Thoracic aorta (tissue), 2 donors: ENCODE measurements around the gene EMB. TPM values are rescaled to one million over a fixed set of nuclear protein-coding genes. Genes with fewer than 3 reads are reported as not detected.
"Not testable (repeated sequence)": the region's sequence is repeated elsewhere in the genome, so short reads cannot be mapped to it uniquely, and the experiment has no call there.

Experiments used
- ATAC-seq: fragments of 150-250 bp; one replicate; pipeline ENCODE4 v1.8.0; 2017; ENCODE audit warnings: low read depth; ENCODE audit not compliant: insufficient number of reproducible peaks, low FRiP score
- DNase-seq: peaks from one replicate; pipeline ENCODE4 v3.0.0-alpha.2; 2020; ENCODE audit warnings: low spot score
- H3K27ac ChIP-seq, 2 donors: fragments of 200-600 bp; sonication (generic); 1 replicate in 1 of 2; 2 replicates in 1 of 2; pipeline ENCODE4 v1.5.1; 2016; ENCODE audit warnings: mild to moderate bottlenecking in 2 of 2, moderate library complexity in 2 of 2
- H3K27me3 ChIP-seq: fragments of 200-600 bp; sonication (generic); replicated peaks from 2 replicates; pipeline ENCODE4 v1.6.0; 2016; ENCODE audit warnings: mild to moderate bottlenecking; ENCODE audit not compliant: insufficient read depth
- H3K36me3 ChIP-seq: fragments of 200-600 bp; sonication (generic); one replicate; pipeline ENCODE4 v1.5.1; 2016
- H3K4me1 ChIP-seq, 2 donors: fragments of 200-600 bp; sonication (generic); 1 replicate in 1 of 2; 2 replicates in 1 of 2; pipeline versions ENCODE4 v1.5.1 to v1.6.0; 2016; ENCODE audit warnings: low read depth in 2 of 2, mild to moderate bottlenecking in 1 of 2; ENCODE audit not compliant: control insufficient read depth in 1 of 2
- H3K4me3 ChIP-seq: fragments of 200-600 bp; sonication (generic); 2 replicates; pipeline ENCODE4 v1.5.1; 2016; ENCODE audit warnings: mild to moderate bottlenecking
- H3K9me3 ChIP-seq: fragments of 200-600 bp; sonication (generic); 2 replicates; pipeline ENCODE4 v1.5.1; 2016
- total RNA-seq, 2 donors: library from RNA; depleted of rRNA; stranded (reverse); fragments of >200 nt; gene quantifications; one replicate each; pipeline versions ENCODE4 v1.1.0 to v1.2.3, GENCODE V29; 2016
- TF ChIP-seq, protein P1 (sequence below): fragments of 200-600 bp; sonication (generic); IDR thresholded peaks from one replicate; pipeline ENCODE4 v1.5.1; 2019; ENCODE audit warnings: antibody characterized with exemption

Gene EMB, protein sequence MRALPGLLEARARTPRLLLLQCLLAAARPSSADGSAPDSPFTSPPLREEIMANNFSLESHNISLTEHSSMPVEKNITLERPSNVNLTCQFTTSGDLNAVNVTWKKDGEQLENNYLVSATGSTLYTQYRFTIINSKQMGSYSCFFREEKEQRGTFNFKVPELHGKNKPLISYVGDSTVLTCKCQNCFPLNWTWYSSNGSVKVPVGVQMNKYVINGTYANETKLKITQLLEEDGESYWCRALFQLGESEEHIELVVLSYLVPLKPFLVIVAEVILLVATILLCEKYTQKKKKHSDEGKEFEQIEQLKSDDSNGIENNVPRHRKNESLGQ
- 10 to 100 TPM; 20.8 to 23.1 TPM for total RNA-seq

DNA sequence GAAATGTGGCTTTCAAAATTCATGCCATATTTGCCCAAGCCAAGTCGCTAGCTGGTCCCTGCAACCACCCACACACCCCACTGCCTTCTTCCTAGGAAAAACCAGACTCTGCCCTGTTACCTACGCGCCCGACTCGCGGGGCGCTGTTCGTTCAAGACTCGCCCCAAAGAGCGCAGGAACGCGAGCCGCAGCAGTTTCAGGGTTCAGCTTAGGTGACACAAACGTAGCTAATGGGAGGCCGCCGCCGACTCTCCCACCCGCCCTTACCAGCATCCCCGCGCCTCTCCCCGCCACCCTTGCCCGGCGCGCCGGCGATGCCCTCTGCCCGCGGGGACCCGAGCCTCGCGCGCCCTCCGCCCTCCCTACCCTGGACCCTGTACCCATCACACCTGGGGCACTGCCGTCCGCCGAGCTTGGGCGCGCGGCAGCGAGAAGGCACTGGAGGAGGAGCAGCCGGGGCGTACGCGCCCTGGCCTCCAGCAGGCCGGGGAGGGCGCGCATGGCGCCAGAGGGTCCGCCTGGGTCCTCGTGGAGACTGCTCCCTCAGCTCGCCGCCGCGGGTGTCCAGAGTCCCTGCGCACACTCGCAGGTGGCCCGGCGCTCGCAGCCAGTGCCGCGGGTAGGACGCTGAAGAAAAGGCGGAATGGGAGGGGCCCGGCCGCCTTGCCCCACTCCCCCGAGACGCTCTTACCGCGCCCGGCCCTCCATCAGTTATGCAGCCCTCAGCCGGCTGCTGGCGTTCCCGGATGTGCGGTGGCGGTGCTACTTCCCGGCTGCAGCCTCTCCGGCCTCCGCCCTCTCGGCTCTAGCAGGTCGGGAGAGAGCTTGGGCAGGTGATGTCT is at the start of gene EMB:
TSS of gene EMB (minus strand) at position 638 of the 842 bp plus-strand sequence. CDS start at position 501, 137 bp downstream.
- H3K36me3 ChIP-seq, result no peaks in the 10 kb centered on the region
- peak within 1 kb of the TSS; percentile 76 for H3K4me3 ChIP-seq
- TF ChIP-seq, protein P1, sequence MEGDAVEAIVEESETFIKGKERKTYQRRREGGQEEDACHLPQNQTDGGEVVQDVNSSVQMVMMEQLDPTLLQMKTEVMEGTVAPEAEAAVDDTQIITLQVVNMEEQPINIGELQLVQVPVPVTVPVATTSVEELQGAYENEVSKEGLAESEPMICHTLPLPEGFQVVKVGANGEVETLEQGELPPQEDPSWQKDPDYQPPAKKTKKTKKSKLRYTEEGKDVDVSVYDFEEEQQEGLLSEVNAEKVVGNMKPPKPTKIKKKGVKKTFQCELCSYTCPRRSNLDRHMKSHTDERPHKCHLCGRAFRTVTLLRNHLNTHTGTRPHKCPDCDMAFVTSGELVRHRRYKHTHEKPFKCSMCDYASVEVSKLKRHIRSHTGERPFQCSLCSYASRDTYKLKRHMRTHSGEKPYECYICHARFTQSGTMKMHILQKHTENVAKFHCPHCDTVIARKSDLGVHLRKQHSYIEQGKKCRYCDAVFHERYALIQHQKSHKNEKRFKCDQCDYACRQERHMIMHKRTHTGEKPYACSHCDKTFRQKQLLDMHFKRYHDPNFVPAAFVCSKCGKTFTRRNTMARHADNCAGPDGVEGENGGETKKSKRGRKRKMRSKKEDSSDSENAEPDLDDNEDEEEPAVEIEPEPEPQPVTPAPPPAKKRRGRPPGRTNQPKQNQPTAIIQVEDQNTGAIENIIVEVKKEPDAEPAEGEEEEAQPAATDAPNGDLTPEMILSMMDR, result no peak
- no peaks in the 10 kb centered on the region for H3K9me3 ChIP-seq
- ATAC-seq (no peak), DNase-seq (no peak)
- H3K27ac ChIP-seq, result no peak within 1 kb of the TSS
- H3K4me1 ChIP-seq, result no peaks in the 10 kb centered on the region
- H3K27me3 ChIP-seq, result no peaks in the 10 kb centered on the region

DNA sequence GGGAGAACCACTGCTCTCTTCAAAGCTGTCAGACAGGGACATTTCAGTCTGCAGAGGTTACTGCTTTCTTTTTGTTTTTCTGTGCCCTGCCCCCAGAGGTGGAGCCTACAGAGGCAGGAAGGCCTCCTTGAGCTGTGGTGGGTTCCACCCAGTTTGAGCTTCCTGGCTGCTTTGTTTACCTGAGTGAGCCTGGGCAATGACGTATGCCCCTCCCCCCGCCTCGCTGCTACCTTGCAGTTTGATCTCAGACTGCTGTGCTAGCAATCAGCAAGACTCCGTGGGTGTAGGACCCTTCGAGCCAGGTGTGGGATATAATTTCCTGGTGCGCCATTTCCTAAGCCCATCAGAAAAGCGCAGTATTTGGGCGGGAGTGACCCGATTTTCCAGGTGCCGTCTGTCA is 48.4 kb upstream of the EMB start:
- H3K4me3 ChIP-seq, H3K4me1 ChIP-seq, DNase-seq, H3K27ac ChIP-seq, H3K9me3 ChIP-seq, H3K36me3 ChIP-seq, ATAC-seq, H3K27me3 ChIP-seq: not testable (repeated sequence)

DNA sequence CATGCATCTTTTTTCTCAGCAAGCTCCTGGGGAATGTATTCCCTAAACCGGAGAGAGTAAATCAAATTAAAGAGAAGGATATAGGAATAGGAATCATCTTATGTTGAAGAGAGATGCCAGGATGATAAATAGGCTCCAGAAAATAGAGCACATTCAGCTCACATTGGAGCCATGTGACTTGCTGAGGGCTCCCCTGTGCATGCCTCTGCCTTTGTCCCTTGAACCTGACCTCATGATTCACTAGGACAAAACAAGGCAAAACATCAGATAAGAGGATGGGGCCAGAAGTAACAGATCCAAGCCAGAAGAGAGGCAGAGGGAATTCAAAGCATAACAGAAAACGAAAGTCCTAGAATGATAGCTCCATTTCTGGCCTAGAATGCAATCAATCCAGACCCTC is 37.7 kb upstream of the EMB start:
- not testable (repeated sequence) for H3K27ac ChIP-seq, H3K9me3 ChIP-seq, H3K27me3 ChIP-seq, DNase-seq, ATAC-seq, H3K4me3 ChIP-seq, H3K4me1 ChIP-seq, H3K36me3 ChIP-seq

DNA sequence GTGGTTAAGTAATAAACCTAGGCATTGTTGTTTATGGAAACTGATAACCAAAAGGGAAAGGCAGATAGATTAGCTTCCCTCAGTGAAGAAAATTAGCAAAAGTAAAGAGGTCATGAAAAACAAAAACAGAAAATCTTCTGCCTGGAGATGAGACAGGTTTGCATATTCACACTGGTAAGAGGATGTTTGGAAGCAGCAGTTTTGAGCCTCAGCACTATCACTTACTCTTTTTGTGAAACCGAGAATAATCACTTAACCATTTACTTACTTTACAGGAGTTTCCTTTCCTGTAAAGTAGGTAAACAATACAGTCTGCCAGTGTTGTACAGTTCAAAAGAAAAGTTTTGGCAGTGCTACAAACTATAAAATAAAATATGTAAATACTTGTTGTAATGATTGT is 35.5 kb upstream of the EMB start:
- DNase-seq (no peak), ATAC-seq (no peak)
- no peaks in the 10 kb centered on the region for H3K36me3 ChIP-seq
- H3K4me3 ChIP-seq, result no peak overlapping the region
- H3K4me1 ChIP-seq, result no peaks in the 10 kb centered on the region
- H3K9me3 ChIP-seq, result no peaks in the 10 kb centered on the region
- TF ChIP-seq, protein P1, result no peak
- no peaks in the 10 kb centered on the region for H3K27me3 ChIP-seq
- H3K27ac ChIP-seq, result no peak overlapping the region

DNA sequence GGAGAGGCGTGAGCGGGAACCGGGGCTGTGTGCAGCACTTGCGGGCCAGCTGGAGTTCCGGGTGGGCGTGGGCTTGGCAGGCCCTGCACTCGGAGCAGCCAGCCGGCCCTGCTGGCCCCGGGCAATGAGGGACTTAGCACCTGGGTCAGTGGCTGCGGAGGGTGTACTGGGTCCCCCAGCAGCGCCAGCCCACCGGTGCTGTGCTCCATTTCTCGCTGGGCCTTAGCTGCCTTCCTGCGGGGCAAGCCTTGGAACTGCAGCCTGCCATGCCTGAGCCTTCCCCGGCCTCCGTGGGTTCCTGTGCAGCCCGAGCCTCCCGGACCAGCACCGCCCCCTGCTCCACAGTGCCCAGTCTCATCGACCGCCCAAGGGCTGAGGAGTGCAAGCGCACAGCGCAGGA is 23.9 kb upstream of the EMB start:
- H3K36me3 ChIP-seq, H3K4me1 ChIP-seq, H3K27ac ChIP-seq, H3K27me3 ChIP-seq, H3K4me3 ChIP-seq, ATAC-seq, DNase-seq, H3K9me3 ChIP-seq: not testable (repeated sequence)

DNA sequence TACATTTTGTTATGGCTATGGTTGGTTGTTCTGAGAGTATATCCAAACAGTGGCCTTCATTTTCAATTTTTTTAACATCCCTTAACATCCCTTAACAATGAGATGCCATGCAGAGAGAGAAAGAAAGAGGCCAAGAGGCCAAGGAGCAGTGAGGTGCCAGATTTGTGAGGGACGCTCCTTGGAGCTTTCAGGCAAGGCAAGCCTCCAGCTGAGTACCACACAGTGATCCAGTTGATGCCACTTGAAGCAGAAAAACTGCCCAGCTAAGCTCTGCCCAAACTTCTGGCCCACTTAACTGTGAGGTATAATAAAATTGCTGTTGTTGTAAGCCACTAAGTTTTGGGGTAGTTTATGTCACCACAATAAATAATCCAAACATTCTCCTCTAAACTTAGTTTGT is 22.6 kb upstream of the EMB start:
- Histone ChIP-seq H3K27me3 (no peaks in the 10 kb centered on the region), H3K4me3 (no peak overlapping the region), H3K27ac (no peak overlapping the region), H3K4me1 (no peaks in the 10 kb centered on the region), H3K36me3 (no peaks in the 10 kb centered on the region), H3K9me3 (no peaks in the 10 kb centered on the region)
- DNase-seq (no peak), ATAC-seq (no peak)
- TF ChIP-seq, protein P1, result no peak
